ENCODE data around the gene TBC1D19. TPM values are rescaled to one million over a fixed set of nuclear protein-coding genes. Genes with fewer than 3 reads are reported as not detected.

Gene TBC1D19
- total and polyA plus RNA-seq, 2 of the 4 experiments (the other 2 are of a cell fraction): 9.9 to 17.6 TPM

- in situ Hi-C loops (cut with MboI; ENCODE audit: low sequenced_read_pairs): no loop called here
- no peaks in the 10 kb centered on the region for H3K79me1 ChIP-seq (ENCODE audit: low read depth in 1 of 2, low read length in 2 of 2)
- no peak for ATAC-seq (ENCODE audit: low read depth)
- H3K4me2 ChIP-seq (ENCODE audit: low read depth, low read length): no peak overlapping the region
- H3K27ac ChIP-seq (ENCODE audit: insufficient read depth, low read length): no peak overlapping the region
- H4K5ac ChIP-seq (ENCODE audit: low read depth, low read length): no peak overlapping the region
- H3K4me1 ChIP-seq (ENCODE audit: control insufficient read depth, insufficient read depth, low read length): peaks cover 13% of the 10 kb centered on the region
- no peaks in the 10 kb centered on the region for H3K36me3 ChIP-seq (ENCODE audit: control insufficient read depth, insufficient read depth, low read length)
- no peak overlapping the region for H3K9ac ChIP-seq (ENCODE audit: low read depth, low read length)
- H3K9me3 ChIP-seq (ENCODE audit: control insufficient read depth, insufficient read depth, low read length): no peaks in the 10 kb centered on the region
- H4K8ac ChIP-seq (ENCODE audit: low read depth in 2 of 2, low read length in 2 of 2): no peak overlapping the region
- no peak overlapping the region for H2BK120ac ChIP-seq (ENCODE audit: low read depth, low read length)
- H2AFZ ChIP-seq (replicated peaks; ENCODE audit: low read length, poor library complexity): no peak overlapping the region
- TF ChIP-seq NFE2L2 (IDR thresholded peaks at IDR 0.05; ENCODE audit: low read depth, low read length) (no peak), POLR2A (IDR thresholded peaks at IDR 0.05; ENCODE audit: low read depth, low read length) (no peak), USF2 (IDR thresholded peaks at IDR 0.05; ENCODE audit: low read depth, low read length) (no peak), MAFK (IDR thresholded peaks at IDR 0.05; ENCODE audit: low read depth, low read length) (no peak), SMC3 (IDR thresholded peaks at IDR 0.05; ENCODE audit: low read depth, low read length) (no peak), BHLHE40 (IDR thresholded peaks at IDR 0.05; ENCODE audit: low read depth, low read length) (no peak), FOS (IDR thresholded peaks at IDR 0.05; ENCODE audit: low read depth, low read length) (no peak), RFX5 (IDR thresholded peaks at IDR 0.05; ENCODE audit: low read depth, low read length) (no peak), MXI1 (IDR thresholded peaks at IDR 0.05; ENCODE audit: borderline replicate concordance, low read depth, low read length) (no peak), CTCF (conservative IDR thresholded peaks at IDR 0.05; ENCODE audit: low read depth, low read length) (no peak), RCOR1 (IDR thresholded peaks at IDR 0.05; ENCODE audit: insufficient replicate concordance, low read length) (no peak), CHD1 (IDR thresholded peaks at IDR 0.05; ENCODE audit: low read depth, low read length) (no peak), RAD21 (IDR thresholded peaks at IDR 0.05; ENCODE audit: low read length) (no peak)
- DNase-seq: no peak
- H2BK15ac ChIP-seq (ENCODE audit: low read depth, low read length): no peak overlapping the region
- no peak overlapping the region for H3K23ac ChIP-seq (ENCODE audit: low read depth, low read length)
- H2BK5ac ChIP-seq (ENCODE audit: low read depth, low read length, poor library complexity, severe bottlenecking): no peak overlapping the region
- H3K9me1 ChIP-seq (ENCODE audit: insufficient read depth, low read length): peaks cover 6% of the 10 kb centered on the region
- POLR2A ChIA-PET (ENCODE audit: unreplicated experiment): no interaction called here
- no peak overlapping the region for H4K91ac ChIP-seq (ENCODE audit: insufficient read depth, low read depth, low read length)
- H2AK5ac ChIP-seq (ENCODE audit: low read depth, low read length): no peak overlapping the region
- dilution Hi-C loops (cut with HindIII; ENCODE audit: low sequenced_read_pairs, unreplicated experiment): no loop called here
- no CpG with 5 or more reads among the region's 1 CpG for WGBS, 2 experiments (ENCODE audit: extremely low coverage in 2 of 2, insufficient read length in 1 of 2)
- H4K20me1 ChIP-seq (ENCODE audit: insufficient read depth, low read length): no peaks in the 10 kb centered on the region
- intact Hi-C loops (cut with micrococcal nuclease): no loop called here
- CTCF ChIA-PET: no interaction called here
- no peak overlapping the region for H2AK9ac ChIP-seq (replicated peaks; ENCODE audit: low read depth, low read length, poor library complexity)
- no peak overlapping the region for H3K14ac ChIP-seq (replicated peaks; ENCODE audit: low read depth, low read length)
- H3K4me3 ChIP-seq (ENCODE audit: insufficient read depth, low read depth, low read length): no peak overlapping the region
- H3K56ac ChIP-seq (ENCODE audit: extremely low read depth, insufficient read depth, low read length): no peak overlapping the region
- H3K18ac ChIP-seq (ENCODE audit: low read depth, low read length): no peak overlapping the region
- BruUV-seq (replicated peaks): no TSS peak
- H2BK20ac ChIP-seq (ENCODE audit: low read depth, low read length): no peak overlapping the region
- no peak overlapping the region for H3K4ac ChIP-seq (ENCODE audit: low read depth, low read length)
- H3K27me3 ChIP-seq (ENCODE audit: control insufficient read depth, insufficient read depth, low read length): no peaks in the 10 kb centered on the region
Observed at GRCh38 chr4:26784207-26784865, 200.5 kb downstream of the TBC1D19 start.

All from IMR-90 (cell line).